SK-N-MC (cell line): Measurements from ENCODE around the gene DCAF8.

Experiments used
- DNase-seq: peaks from one replicate; pipeline ENCODE4 v3.0.0-alpha.2; 2011; ENCODE audit warnings: low read depth, low spot score
- H3K27ac ChIP-seq: fragments of 200-600 bp; sonication (generic); 2 replicates; pipeline ENCODE4 v1.5.1; 2016; ENCODE audit warnings: mixed run types
- H3K36me3 ChIP-seq: fragments of 200-600 bp; sonication (generic); 2 replicates; pipeline ENCODE4 v1.6.1; 2017; ENCODE audit warnings: antibody characterized with exemption, low read length, mixed read lengths; ENCODE audit not compliant: insufficient read depth
- H3K4me3 ChIP-seq: fragments of 200-600 bp; sonication (generic); 2 replicates; pipeline ENCODE4 v1.5.1; 2016
- H3K9ac ChIP-seq: fragments of 200-600 bp; sonication (generic); 2 replicates; pipeline ENCODE4 v1.8.0; 2017; ENCODE audit warnings: mixed run types, mixed read lengths; ENCODE audit not compliant: insufficient read length
- H3K9me3 ChIP-seq: fragments of 200-600 bp; sonication (generic); 2 replicates; pipeline ENCODE4 v1.6.1; 2017; ENCODE audit warnings: low read depth, mild to moderate bottlenecking, antibody characterized with exemption, low read length, moderate library complexity, mixed read lengths
- EZH2 ChIP-seq: fragments of 200-600 bp; sonication (generic); IDR thresholded peaks from one replicate; pipeline ENCODE4 v1.6.1; 2017; ENCODE audit warnings: antibody characterized with exemption
- FOXP2 ChIP-seq: optimal IDR thresholded peaks from 2 replicates; pipeline ENCODE3; 2011; ENCODE audit warnings: mild to moderate bottlenecking, moderate library complexity; ENCODE audit not compliant: insufficient read depth; ENCODE audit errors: extremely low read length, control extremely low read depth
- POLR2AphosphoS5 ChIP-seq: IDR thresholded peaks from 2 replicates; pipeline ENCODE4 v1.6.1; 2012; ENCODE audit warnings: mild to moderate bottlenecking, low read depth, low read length, borderline replicate concordance

Gene DCAF8

GRCh38 chr1:160214481-160215140 is 47.7 kb downstream of the DCAF8 start:
- Histone ChIP-seq H3K9ac (no peak overlapping the region), H3K9me3 (no peaks in the 10 kb centered on the region), H3K4me3 (no peak overlapping the region), H3K36me3 (peaks cover 80% of the 10 kb centered on the region), H3K27ac (no peak overlapping the region)
- DNase-seq: no peak
- TF ChIP-seq POLR2AphosphoS5: no peak
- no peak for TF ChIP-seq FOXP2
- TF ChIP-seq EZH2: no peak

DNA sequence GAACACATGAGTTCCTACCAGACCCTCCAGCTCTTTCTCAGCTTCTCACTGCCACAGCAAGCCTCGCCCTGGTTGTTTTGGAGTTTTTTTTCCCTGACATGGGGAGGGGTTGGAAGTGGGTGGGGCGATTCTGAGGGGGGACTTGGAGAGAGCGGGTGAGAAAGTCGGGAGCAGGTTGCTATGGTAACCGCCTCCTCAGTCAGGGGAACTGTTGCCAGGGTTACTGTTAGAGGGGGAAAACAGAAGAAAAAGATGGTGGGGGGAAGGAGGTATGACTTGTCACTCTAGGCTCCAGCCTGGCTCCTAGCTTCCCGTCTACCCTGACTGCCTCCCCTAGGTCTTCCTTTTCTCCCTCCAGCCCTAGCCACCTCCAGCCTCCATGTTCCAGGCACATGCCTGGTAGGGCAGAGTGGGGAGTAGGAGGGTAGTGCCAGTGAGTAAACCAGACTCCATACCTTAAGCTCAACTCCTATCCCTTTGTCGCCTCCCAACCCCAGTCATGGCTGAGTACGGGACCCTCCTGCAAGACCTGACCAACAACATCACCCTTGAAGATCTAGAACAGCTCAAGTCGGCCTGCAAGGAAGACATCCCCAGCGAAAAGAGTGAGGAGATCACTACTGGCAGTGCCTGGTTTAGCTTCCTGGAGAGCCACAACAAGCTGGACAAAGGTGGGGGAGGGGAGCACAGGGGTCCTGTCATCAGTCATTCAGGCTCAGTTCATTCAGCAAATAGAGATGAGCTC is 51.1 kb downstream of the DCAF8 start:
- no peak overlapping the region for H3K9ac ChIP-seq
- peaks cover 49% of the 10 kb centered on the region for H3K36me3 ChIP-seq
- DNase-seq: no peak
- TF ChIP-seq FOXP2 (no peak), EZH2 (no peak), POLR2AphosphoS5 (no peak)
- H3K4me3 ChIP-seq: no peak overlapping the region
- no peaks in the 10 kb centered on the region for H3K9me3 ChIP-seq
- H3K27ac ChIP-seq: no peak overlapping the region

- no peak overlapping the region for H3K9ac ChIP-seq
- no peak overlapping the region for H3K4me3 ChIP-seq
- TF ChIP-seq FOXP2 (no peak), POLR2AphosphoS5 (no peak), EZH2 (no peak)
- no peaks in the 10 kb centered on the region for H3K9me3 ChIP-seq
- H3K36me3 ChIP-seq: peaks cover 42% of the 10 kb centered on the region; the same call in 1 of the 2 replicates
- DNase-seq: no peak
- no peak overlapping the region for H3K27ac ChIP-seq
Measured at GRCh38 chr1:160210561-160210960, 51.8 kb downstream of the DCAF8 start.

DNA sequence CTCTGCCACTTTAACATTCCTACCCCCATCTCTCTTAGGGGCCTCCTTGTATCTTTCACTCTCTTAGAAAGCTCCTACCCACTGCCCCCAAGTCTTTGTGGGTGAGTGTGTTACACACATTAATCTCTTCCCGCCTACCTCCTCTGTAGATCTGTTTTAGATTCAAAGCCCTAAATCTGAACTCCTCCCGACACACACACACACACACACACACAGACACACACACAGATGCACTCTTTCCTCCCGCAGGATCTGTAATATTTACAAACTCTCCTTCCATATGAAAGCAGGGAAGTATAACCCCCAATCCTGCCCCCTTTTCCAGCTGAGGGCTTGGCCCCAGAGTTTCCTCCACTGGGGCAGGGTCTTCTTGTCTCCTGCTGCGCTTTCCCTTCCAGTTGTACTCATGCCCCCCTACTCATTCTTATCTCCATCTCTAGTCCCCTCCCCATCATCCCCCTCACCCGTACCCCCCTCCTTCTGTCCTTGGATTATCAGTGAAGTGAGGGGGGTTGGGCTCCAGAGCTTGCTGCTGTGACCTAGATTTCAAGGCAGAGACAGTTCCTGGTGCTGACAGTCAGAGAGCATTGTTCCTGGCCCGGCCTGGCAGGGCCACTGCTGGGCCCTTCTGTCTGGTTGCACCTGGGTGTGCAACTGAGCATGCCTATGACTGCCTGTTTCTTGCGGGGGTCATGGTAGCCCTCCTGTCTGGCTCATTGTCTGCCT is 52.9 kb downstream of the DCAF8 start:
- no peak for DNase-seq
- H3K9ac ChIP-seq: no peak overlapping the region
- no peaks in the 10 kb centered on the region for H3K9me3 ChIP-seq
- TF ChIP-seq FOXP2 (no peak), POLR2AphosphoS5 (no peak), EZH2 (no peak)
- no peak overlapping the region for H3K27ac ChIP-seq
- peaks cover 31% of the 10 kb centered on the region; the same call in 1 of the 2 replicates for H3K36me3 ChIP-seq
- no peak overlapping the region for H3K4me3 ChIP-seq

- Histone ChIP-seq H3K27ac (no peak overlapping the region), H3K36me3 (peaks cover 24% of the 10 kb centered on the region; the same call in 1 of the 2 replicates), H3K4me3 (no peak overlapping the region), H3K9me3 (no peaks in the 10 kb centered on the region), H3K9ac (no peak overlapping the region)
- DNase-seq: no peak
- TF ChIP-seq EZH2 (no peak), POLR2AphosphoS5 (no peak), FOXP2 (no peak)
Measured at GRCh38 chr1:160208557-160209320, 53.6 kb downstream of the DCAF8 start.

- TF ChIP-seq FOXP2 (no peak), POLR2AphosphoS5 (no peak), EZH2 (no peak)
- Histone ChIP-seq H3K4me3 (no peak overlapping the region), H3K9me3 (no peaks in the 10 kb centered on the region), H3K36me3 (peaks cover 19% of the 10 kb centered on the region; the same call in 1 of the 2 replicates), H3K9ac (no peak overlapping the region), H3K27ac (no peak overlapping the region)
- no peak for DNase-seq
Measured at GRCh38 chr1:160207771-160208556, 54.4 kb downstream of the DCAF8 start.

DNA sequence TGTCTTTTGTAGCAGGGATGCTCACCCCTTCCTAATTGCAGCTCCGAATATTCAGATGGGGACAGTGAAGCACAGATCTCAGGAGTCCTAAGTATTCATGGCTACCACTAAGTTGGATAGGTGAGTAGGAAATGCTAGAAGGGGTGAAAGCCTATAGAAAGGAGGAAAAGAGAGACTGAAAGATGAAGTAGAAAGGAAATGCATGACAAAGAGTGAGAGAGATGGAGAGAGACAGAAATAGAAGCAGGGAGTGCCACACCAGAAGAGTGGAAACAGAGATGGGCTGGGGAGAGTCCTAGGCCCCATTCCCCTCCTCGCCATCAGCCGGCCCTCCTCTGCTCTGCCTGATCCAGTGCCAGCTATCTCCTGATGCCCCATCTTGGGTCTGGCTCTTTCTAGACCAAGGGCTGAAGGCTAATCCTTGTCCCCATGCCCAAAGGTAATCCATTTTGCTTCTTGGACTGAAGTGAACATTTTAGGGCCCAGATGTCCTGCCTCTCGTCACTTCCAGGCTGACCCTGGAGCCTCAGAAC is 55.2 kb downstream of the DCAF8 start:
- H3K27ac ChIP-seq: no peak overlapping the region
- peaks cover 11% of the 10 kb centered on the region; the same call in 1 of the 2 replicates for H3K36me3 ChIP-seq
- H3K9ac ChIP-seq: no peak overlapping the region
- DNase-seq: no peak
- H3K4me3 ChIP-seq: no peak overlapping the region
- no peak for TF ChIP-seq EZH2
- TF ChIP-seq POLR2AphosphoS5: no peak
- TF ChIP-seq FOXP2: no peak
- H3K9me3 ChIP-seq: no peaks in the 10 kb centered on the region
